ENCODE measurements around the gene CIAO3. TPM values are rescaled to one million over a fixed set of nuclear protein-coding genes. Genes with fewer than 3 reads are reported as not detected.
A peak's percentile ranks its signal among the peaks of the same experiment; 100 is the strongest.

The CIAO3 gene
- total RNA-seq, 1 experiment from 2014 or later, result 50.9 TPM

- Mint-ChIP-seq H3K9me3 (no peaks in the 10 kb centered on the region), H3K4me1 (peaks cover 30% of the 10 kb centered on the region), H3K27me3 (ENCODE audit: low read depth) (no peaks in the 10 kb centered on the region), H3K27ac (peak overlapping the region; percentile 23; the same call in 1 of the 2 replicates), H3K4me3 (no peak overlapping the region), H3K36me3 (no peaks in the 10 kb centered on the region)
- no peak for DNase-seq (ENCODE audit: low spot score)
- CTCF ChIA-PET, result interaction anchor here (1.1 to 3.5 kb wide), 6 partner anchors 10 to 37 kb away, joined by 3 to 21 read pairs (median 8); partner anchors contain the start of genes CHTF18, CIAO3 and RPUSD1
- POLR2A ChIA-PET, result no interaction called here
- no peak for ATAC-seq
- TF ChIP-seq IRF2 (CRISPR knock-in tag; IDR thresholded peaks at IDR 0.05; ENCODE audit: borderline replicate concordance, low read depth) (no peak), ZBTB43 (CRISPR knock-in tag; IDR thresholded peaks at IDR 0.05) (no peak), ZBTB21 (CRISPR knock-in tag; IDR thresholded peaks at IDR 0.05; ENCODE audit: borderline replicate concordance) (no peak), E2F4 (CRISPR knock-in tag; IDR thresholded peaks at IDR 0.05; ENCODE audit: borderline replicate concordance, low read depth) (no peak)
Measured at GRCh38 chr16:750485-750884, 9.7 kb upstream of the CIAO3 start.

GRCh38 chr16:749010-749409 is 8.2 kb upstream of the CIAO3 start:
- Mint-ChIP-seq H3K9me3 (no peaks in the 10 kb centered on the region), H3K27ac (no peak overlapping the region), H3K4me1 (peaks cover 30% of the 10 kb centered on the region), H3K4me3 (no peak overlapping the region), H3K27me3 (ENCODE audit: low read depth) (no peaks in the 10 kb centered on the region), H3K36me3 (no peaks in the 10 kb centered on the region)
- DNase-seq (ENCODE audit: low spot score), result no peak
- no peak for ATAC-seq
- ChIA-PET CTCF (interaction anchor here (0.6 to 3.5 kb wide), 5 partner anchors 8 to 248 kb away, joined by 3 to 21 read pairs (median 3); partner anchors contain the start of genes CHTF18, CIAO3 and RPUSD1), POLR2A (interaction anchor here (0.6 kb wide), 1 partner anchor 40 kb away, joined by 3 read pairs; no protein-coding TSS in a partner anchor)
- TF ChIP-seq MAX (CRISPR knock-in tag; IDR thresholded peaks at IDR 0.05), result no peak
- no peak for TF ChIP-seq ZNF263 (CRISPR knock-in tag; IDR thresholded peaks at IDR 0.05; ENCODE audit: low read depth)
- no peak for TF ChIP-seq IRF1 (CRISPR knock-in tag; IDR thresholded peaks at IDR 0.05)
- no peak for TF ChIP-seq FOXP4 (CRISPR knock-in tag; IDR thresholded peaks at IDR 0.05)
- TF ChIP-seq SOX15 (CRISPR knock-in tag; IDR thresholded peaks at IDR 0.05), result no peak
- TF ChIP-seq NFE2L1 (CRISPR knock-in tag; IDR thresholded peaks at IDR 0.05), result no peak
- no peak for TF ChIP-seq ZNF232 (CRISPR knock-in tag; IDR thresholded peaks at IDR 0.05)
- no peak for TF ChIP-seq JAZF1 (CRISPR knock-in tag; IDR thresholded peaks at IDR 0.05)
- TF ChIP-seq NR2C2 (CRISPR knock-in tag; IDR thresholded peaks at IDR 0.05), result no peak
- no peak for TF ChIP-seq ZBTB21 (CRISPR knock-in tag; IDR thresholded peaks at IDR 0.05; ENCODE audit: borderline replicate concordance)
- TF ChIP-seq ATF6 (CRISPR knock-in tag; IDR thresholded peaks at IDR 0.05), result no peak
- no peak for TF ChIP-seq JUN (CRISPR knock-in tag; IDR thresholded peaks at IDR 0.05)
- TF ChIP-seq SMAD3 (CRISPR knock-in tag; IDR thresholded peaks at IDR 0.05; ENCODE audit: borderline replicate concordance), result no peak
- TF ChIP-seq TP53 (CRISPR knock-in tag; IDR thresholded peaks at IDR 0.05), result no peak
